HG03280 (cell line): Measurements from ENCODE around the gene KLF2.

Experiments used
- ATAC-seq: cut with Tn5 transposase; IDR thresholded peaks from one replicate; pipeline ENCODE4 v1.9.1; 2021; ENCODE audit warnings: mild to moderate bottlenecking, moderate library complexity; ENCODE audit not compliant: unreplicated experiment

The KLF2 gene

GRCh38 chr19:16363133-16363851, 38.7 kb downstream of the KLF2 start:
- ATAC-seq: no peak

DNA sequence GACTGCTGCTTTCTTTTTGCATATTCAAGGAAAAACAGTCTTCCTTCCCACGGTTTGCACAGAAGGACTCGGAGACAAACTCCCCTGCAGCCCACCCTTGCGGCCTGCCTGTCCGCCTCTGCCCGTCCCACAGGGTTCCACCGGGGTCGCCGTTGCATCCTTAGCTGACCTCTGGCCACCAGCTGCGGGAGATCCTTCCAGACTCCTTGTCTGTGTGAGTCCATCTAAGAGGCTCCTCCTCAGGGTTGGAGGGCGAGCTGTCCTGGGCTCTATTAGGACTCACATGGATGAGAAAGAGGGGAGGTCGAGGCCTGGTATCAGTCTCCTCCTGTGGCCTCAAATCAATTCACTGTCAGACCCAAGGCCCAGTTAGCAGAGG, 39.2 kb downstream of the KLF2 start:
- ATAC-seq: no peak

DNA sequence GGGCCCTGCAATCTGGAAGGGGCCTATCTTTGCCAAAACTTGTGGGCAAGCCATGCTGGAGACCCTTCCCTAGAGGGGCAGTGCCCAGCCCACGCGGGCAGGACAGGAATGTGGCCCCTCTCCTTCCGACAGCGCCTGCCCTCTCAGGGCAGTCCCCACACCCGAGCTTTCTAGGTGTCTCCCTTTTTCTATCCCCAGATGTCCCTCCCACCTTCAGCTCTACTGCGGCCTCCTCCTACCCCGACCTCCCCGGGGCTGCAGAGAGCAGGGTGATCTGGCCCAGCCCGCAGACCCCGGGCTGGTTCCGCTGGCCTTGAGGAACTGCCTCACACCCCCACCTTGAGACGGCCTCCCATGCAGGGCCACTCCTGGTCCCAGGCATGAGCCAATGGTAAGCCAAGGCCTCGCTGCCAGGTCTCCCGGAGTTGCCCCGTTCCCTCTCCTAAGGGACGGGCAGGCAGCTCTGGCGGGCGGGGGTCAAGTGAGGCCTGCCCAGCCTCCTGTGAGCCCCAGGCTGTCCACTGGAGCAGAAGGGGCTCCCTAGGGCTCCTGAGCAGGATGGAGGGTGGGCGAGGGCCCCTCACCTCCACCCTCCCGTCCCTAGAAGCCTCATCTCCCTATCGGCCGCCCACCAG, 39.7 kb downstream of the KLF2 start:
- no peak for ATAC-seq

DNA sequence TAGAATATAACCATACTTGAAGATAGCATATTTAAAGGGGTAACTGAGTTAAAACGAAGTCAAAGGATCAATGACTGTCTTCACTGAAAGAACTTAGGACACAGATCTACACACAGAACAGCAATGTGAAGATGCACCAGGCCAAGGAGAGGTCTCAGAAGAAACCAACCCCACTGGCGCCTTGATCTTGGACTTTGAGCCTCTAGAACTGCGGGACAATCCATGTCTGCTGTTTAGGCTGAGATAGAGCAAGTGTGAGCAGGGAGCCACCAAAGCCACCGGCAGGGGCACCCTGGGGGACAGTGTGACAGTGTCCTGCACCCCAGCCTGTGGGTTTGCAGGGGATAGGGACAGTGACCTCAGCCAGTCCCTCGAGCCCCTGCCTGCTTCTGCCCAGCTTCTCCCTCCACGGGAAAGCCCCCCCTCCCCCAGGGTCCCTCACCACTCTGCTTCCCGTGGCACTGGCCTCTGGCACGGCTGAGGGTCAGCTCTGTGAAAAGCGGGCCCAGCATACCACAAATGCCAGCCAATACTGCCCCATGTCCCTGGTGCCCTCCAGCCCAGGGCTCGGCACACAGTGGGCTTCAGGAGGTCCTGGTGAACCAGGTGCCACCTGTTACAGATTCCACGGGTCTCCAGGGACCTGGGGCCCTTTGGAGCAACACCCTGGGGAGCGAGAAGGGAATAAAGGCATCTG, 40.8 kb downstream of the KLF2 start:
- ATAC-seq: no peak

GRCh38 chr19:16366056-16366432, 41.4 kb downstream of the KLF2 start:
- ATAC-seq: no peak

DNA sequence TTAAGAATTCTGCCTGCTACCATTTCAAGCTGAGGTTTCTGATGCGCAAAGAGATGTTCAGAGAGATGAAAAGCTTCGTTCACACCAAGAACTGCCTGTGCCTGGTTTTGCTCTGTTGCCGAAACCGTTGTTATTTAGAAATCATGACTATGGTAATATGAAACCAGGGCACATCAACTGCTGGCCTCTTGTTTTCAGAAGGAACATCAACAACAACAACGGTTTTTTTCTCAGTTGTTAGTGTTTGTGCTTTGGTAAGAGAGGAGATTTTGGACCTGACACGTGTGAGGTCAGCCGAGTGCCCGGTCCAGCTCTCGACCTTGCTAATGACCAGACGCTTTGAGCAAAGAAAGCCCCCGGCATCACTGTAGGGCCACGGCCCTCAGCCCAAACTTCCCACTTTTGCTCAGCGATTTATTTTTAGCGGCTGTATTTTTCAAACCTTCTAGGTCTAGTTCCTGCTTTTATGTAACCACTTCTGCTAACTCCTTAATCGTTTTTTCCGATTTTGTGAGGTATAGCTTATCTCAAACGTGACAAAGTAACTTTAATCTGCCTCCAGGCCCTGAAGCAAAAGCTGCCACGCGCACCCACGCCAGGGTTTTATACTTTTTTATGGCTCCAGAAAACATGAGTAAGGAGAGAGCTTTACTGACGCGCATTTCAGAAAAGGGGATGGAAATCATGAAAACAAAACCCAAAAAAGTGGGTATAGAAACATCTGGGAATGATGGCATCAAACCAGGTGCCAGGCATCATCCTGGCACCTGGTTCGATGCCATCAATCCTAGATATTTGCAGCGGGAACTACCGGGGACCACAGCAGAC, 42.0 kb downstream of the KLF2 start:
- ATAC-seq: no peak

GRCh38 chr19:16367261-16367683, 42.6 kb downstream of the KLF2 start:
- no peak for ATAC-seq

GRCh38 chr19:16368385-16369305, 44.0 kb downstream of the KLF2 start:
- ATAC-seq: no peak

- ATAC-seq: no peak
Measured at GRCh38 chr19:16369306-16369663, 44.7 kb downstream of the KLF2 start.

GRCh38 chr19:16369664-16370576, 45.3 kb downstream of the KLF2 start:
- no peak for ATAC-seq

GRCh38 chr19:16370641-16371391, 46.2 kb downstream of the KLF2 start:
- no peak for ATAC-seq

DNA sequence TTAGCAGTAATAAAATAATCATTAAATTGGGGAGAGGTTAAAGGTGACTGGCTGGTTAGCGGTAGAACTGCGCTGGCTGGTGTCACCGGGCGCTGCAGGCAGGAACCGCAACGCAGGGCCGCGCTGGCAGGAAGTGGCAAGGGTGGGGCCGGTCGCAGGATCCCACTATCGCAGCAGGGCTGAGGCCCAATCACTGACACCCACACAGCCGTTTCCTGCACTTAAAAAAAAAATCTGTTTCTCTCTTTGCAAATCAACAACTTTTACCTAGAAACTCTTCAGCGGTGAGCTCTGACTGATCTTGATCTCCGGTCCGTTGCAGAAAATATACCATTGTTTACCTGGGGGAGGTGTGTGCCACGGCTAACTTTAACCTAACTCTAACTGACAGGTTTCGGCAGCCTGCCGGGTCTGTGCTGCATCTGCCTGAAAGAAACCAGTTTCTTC, 46.9 kb downstream of the KLF2 start:
- ATAC-seq: peak; percentile 73

GRCh38 chr19:16372065-16372915, 47.7 kb downstream of the KLF2 start:
- peak; percentile 13 for ATAC-seq

GRCh38 chr19:16373079-16373478, 48.5 kb downstream of the KLF2 start:
- ATAC-seq: no peak

DNA sequence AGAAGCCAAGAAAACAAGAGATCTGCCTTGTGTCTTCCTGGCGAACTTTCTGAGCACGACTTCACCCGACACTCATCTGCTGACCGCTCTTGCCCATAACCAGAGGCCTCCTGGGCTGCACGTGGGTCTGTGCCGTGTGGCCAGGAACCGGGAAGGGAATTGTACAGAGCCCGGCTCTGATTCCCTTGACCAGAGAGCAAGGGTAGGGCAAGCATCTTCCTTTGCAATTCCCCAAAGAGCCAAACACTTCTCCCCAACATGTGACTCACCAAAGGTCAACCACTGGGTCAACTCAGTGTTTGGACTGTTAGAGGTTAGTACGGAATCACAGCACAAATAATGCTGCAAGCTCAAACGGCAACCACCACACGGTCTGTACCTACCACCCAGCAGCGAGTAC, 48.9 kb downstream of the KLF2 start:
- no peak for ATAC-seq

DNA sequence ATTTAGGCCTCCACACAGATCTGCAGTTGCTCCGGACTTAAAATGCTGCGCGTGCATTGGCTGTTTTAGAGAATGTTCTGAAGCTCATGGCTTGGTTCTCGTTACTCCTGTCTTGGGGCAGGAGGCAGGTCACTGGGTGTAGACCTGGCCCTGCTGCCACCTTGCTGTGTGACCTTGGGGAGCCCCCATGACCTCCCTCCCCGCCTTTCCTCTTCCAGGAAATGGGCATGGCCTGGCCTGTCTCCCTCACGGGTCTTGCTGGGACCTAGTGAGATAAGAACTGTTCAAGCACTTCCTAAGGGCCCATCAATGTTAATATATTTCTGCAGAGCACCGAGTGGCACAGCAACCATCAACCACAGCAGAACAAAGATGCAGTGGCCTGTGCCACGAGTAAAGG, 49.4 kb downstream of the KLF2 start:
- ATAC-seq: no peak

DNA sequence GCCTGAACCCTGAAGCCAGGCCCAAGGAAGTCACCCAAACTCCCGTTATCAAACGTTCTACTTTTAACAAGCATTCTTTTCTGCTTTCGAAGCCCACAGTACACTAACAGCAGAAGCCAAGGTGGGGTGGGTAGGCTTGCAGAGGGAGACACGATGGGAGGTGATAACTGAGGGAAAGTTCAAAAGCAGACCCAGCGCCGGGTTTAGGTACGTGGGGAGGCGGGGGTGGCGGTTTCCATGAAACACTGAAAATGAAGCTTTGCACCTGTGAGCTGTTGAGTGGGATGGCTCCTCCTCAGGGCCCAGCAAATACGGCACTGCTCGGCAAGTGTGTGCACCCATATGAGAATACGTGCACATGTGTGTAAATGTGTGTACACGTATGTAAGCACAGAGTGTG, 49.8 kb downstream of the KLF2 start:
- no peak for ATAC-seq
